Measurements from ENCODE around the gene LHB. TPM values are rescaled to one million over a fixed set of nuclear protein-coding genes. Genes with fewer than 3 reads are reported as not detected.
A peak's percentile ranks its signal among the peaks of the same experiment; 100 is the strongest.

The LHB gene
- total RNA-seq, 1 experiment from 2014 or later, result 1.6 TPM

DNA sequence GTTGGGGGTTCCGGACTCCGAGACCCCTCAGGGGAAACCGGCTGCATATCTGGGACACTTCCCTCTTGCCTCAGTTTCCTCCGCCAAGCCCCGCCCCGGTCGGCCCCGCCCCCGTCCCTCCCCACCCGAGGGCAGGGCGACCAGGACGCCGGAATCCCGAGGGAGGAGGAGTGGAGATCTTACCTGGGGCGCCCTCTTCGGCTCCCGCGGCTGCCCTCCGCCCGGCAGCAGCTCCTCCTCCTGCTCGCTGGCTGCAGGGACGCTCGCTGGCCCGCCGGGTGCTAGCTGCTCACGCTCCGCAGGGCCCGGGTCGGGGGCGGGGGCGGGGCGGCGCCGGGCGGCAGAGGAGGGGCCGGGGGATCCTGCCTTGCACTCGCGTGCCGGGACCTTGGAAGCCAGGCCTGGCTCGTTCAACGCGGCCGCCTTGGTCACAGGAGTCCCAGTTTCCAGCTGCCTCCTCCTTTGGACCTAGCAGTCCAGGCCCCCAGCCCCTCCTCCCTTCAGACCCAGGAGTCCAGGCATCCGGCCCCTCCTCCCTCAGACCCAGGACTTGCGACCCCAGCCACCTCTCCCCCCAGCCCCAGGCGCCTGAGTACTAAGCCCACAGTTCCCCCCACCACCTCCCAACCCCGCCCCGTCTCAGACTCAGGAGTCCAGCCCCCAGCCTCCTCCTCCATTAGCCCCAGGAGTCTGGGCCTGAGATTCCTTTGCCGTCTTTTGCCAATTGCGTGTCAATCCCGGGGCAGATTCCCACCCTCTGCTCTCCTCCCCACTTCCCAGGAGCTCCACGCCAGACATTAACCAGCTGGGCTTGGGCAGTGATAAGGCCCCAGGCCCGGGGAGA, 48.1 kb upstream of the LHB start, which contains the start of gene NTF4:
Gene NTF4, minus strand, starts transcription at position 51 of the 844 bp plus-strand sequence. CDS start 2,821 bp downstream, outside the sequence.
- peaks cover 17% of the 10 kb centered on the region for H3K27me3 ChIP-seq (ENCODE audit: insufficient read depth, low read depth)
- BruUV-seq (replicated peaks), result no TSS peak
- H3K4me2 ChIP-seq, result peak within 1 kb of the TSS; percentile 62
- no peaks in the 10 kb centered on the region for H3K36me3 ChIP-seq (ENCODE audit: low read depth)
- peak in 1 of 2 experiments; percentile 75 for DNase-seq
- H2AFZ ChIP-seq, result no peak within 1 kb of the TSS
- H3F3A ChIP-seq (ENCODE audit: insufficient read depth, low read depth), result peaks cover 41% of the 10 kb centered on the region
- H3K27ac ChIP-seq, result no peak within 1 kb of the TSS
- TF ChIP-seq, protein P1, sequence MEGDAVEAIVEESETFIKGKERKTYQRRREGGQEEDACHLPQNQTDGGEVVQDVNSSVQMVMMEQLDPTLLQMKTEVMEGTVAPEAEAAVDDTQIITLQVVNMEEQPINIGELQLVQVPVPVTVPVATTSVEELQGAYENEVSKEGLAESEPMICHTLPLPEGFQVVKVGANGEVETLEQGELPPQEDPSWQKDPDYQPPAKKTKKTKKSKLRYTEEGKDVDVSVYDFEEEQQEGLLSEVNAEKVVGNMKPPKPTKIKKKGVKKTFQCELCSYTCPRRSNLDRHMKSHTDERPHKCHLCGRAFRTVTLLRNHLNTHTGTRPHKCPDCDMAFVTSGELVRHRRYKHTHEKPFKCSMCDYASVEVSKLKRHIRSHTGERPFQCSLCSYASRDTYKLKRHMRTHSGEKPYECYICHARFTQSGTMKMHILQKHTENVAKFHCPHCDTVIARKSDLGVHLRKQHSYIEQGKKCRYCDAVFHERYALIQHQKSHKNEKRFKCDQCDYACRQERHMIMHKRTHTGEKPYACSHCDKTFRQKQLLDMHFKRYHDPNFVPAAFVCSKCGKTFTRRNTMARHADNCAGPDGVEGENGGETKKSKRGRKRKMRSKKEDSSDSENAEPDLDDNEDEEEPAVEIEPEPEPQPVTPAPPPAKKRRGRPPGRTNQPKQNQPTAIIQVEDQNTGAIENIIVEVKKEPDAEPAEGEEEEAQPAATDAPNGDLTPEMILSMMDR (conservative IDR thresholded peaks at IDR 0.05), result no peak
- TF ChIP-seq EZH2 (IDR thresholded peaks at IDR 0.05; ENCODE audit: low read depth), result no peak
- H4K20me1 ChIP-seq (ENCODE audit: insufficient read depth), result no peaks in the 10 kb centered on the region
- CTCF ChIA-PET, result interaction anchor here (0.6 to 1.1 kb wide), 6 partner anchors 9 to 407 kb away, joined by 3 to 8 read pairs (median 4); no protein-coding TSS in a partner anchor
- peak within 1 kb of the TSS; percentile 35; the same call in 1 of the 2 replicates for H3K4me3 ChIP-seq
- no peaks in the 10 kb centered on the region for H3K9me2 ChIP-seq (ENCODE audit: insufficient read depth)
- peaks cover 11% of the 10 kb centered on the region; the same call in 1 of the 2 replicates for H3K4me1 ChIP-seq (replicated peaks; ENCODE audit: insufficient read depth)
- intact Hi-C loops (cut with micrococcal nuclease; ENCODE audit: unreplicated experiment), result no loop called here
- POLR2A ChIA-PET (ENCODE audit: unreplicated experiment), result interaction anchor here (0.6 kb wide), 1 partner anchor 49 kb away, joined by 14 read pairs; the partner anchor contains the start of gene LIN7B
- no peaks in the 10 kb centered on the region for H3K79me2 ChIP-seq (ENCODE audit: low read depth)
- H3K9me3 ChIP-seq (ENCODE audit: insufficient read depth, low read depth), result no peaks in the 10 kb centered on the region

DNA sequence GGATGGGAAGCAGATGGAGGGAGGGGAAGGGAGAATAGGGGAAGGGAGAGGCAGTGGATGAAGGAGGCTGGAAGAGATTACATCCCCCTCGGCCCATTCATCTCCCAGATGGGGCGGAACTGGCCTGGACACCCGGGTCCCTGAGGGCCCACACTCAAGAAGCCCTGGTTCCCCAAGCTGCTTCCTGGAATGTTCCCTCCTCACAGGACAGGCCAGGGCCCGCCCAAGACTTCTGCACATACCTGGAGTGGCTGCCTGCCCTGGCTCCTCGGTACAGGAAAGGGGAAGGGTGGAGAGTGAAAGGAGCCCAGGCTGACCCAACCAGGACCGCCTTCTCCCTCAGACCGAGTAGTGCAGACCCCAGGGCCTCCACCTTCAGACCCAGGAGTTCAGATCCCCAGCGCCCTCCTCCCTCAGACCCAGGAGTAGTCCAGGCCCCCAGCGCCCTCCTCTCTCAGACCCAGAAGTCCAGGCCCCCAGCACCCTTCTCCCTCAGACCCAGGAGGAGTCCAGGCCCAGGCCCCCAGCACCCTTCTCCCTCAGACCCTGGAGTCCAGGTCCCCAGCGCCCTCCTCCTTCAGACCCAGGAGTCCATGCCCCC, 47.2 kb upstream of the LHB start:
- BruUV-seq (replicated peaks), result no TSS peak
- intact Hi-C loops (cut with micrococcal nuclease; ENCODE audit: unreplicated experiment), result no loop called here

GRCh38 chr19:49061445-49061844, 44.6 kb upstream of the LHB start:
- BruUV-seq (replicated peaks), result no TSS peak
- Histone ChIP-seq H4K20me1 (ENCODE audit: insufficient read depth) (no peaks in the 10 kb centered on the region), H3F3A (ENCODE audit: insufficient read depth, low read depth) (peaks cover 33% of the 10 kb centered on the region), H3K9me2 (ENCODE audit: insufficient read depth) (no peaks in the 10 kb centered on the region), H3K4me2 (no peak overlapping the region), H3K27ac (no peak overlapping the region), H3K9me3 (ENCODE audit: insufficient read depth, low read depth) (no peaks in the 10 kb centered on the region), H3K4me3 (no peak overlapping the region), H3K27me3 (ENCODE audit: insufficient read depth, low read depth) (peaks cover 5% of the 10 kb centered on the region; the same call in 1 of the 2 replicates), H3K79me2 (ENCODE audit: low read depth) (no peaks in the 10 kb centered on the region), H3K36me3 (ENCODE audit: low read depth) (no peaks in the 10 kb centered on the region), H2AFZ (no peak overlapping the region), H3K4me1 (replicated peaks; ENCODE audit: insufficient read depth) (peaks cover 17% of the 10 kb centered on the region; the same call in 1 of the 2 replicates)
- intact Hi-C loops (cut with micrococcal nuclease; ENCODE audit: unreplicated experiment), result no loop called here
- DNase-seq, result no peak
- CTCF ChIA-PET, result no interaction called here
- POLR2A ChIA-PET (ENCODE audit: unreplicated experiment), result no interaction called here
- TF ChIP-seq, protein P1 (conservative IDR thresholded peaks at IDR 0.05), result no peak
- no peak for TF ChIP-seq EZH2 (IDR thresholded peaks at IDR 0.05; ENCODE audit: low read depth)

More for the DNA sequence above, 47.2 kb upstream of the LHB start:
- Histone ChIP-seq H3K79me2 (ENCODE audit: low read depth) (no peaks in the 10 kb centered on the region), H3K4me2 (peak overlapping the region; percentile 62), H3K36me3 (ENCODE audit: low read depth) (no peaks in the 10 kb centered on the region), H3K27me3 (ENCODE audit: insufficient read depth, low read depth) (peaks cover 14% of the 10 kb centered on the region), H3K4me3 (peak overlapping the region; percentile 35; the same call in 1 of the 2 replicates), H4K20me1 (ENCODE audit: insufficient read depth) (no peaks in the 10 kb centered on the region), H3K9me3 (ENCODE audit: insufficient read depth, low read depth) (no peaks in the 10 kb centered on the region), H3F3A (ENCODE audit: insufficient read depth, low read depth) (peaks cover 42% of the 10 kb centered on the region), H2AFZ (no peak overlapping the region), H3K9me2 (ENCODE audit: insufficient read depth) (no peaks in the 10 kb centered on the region), H3K4me1 (replicated peaks; ENCODE audit: insufficient read depth) (peaks cover 11% of the 10 kb centered on the region; the same call in 1 of the 2 replicates), H3K27ac (no peak overlapping the region)
- POLR2A ChIA-PET (ENCODE audit: unreplicated experiment), result interaction anchor here (0.6 kb wide), 1 partner anchor 50 kb away, joined by 14 read pairs; the partner anchor contains the start of gene LIN7B
- CTCF ChIA-PET, result interaction anchor here (0.5 to 1.0 kb wide), 3 partner anchors 10 to 219 kb away, joined by 3 to 7 read pairs (median 5); no protein-coding TSS in a partner anchor
- DNase-seq, result peak in 1 of 2 experiments; percentile 61
- TF ChIP-seq, protein P1 (conservative IDR thresholded peaks at IDR 0.05), result no peak
- TF ChIP-seq EZH2 (IDR thresholded peaks at IDR 0.05; ENCODE audit: low read depth), result no peak

All from PC-9 (cell line).